T-helper 9 cell (primary cell): Measurements from ENCODE around the gene ERCC1.
"Not testable (repeated sequence)": the region's sequence is repeated elsewhere in the genome, so short reads cannot be mapped to it uniquely, and the experiment has no call there.

Experiments used
- DNase-seq: peaks from one replicate; pipeline ENCODE4 v3.0.0-alpha.2; 2020

ERCC1 gene

DNA sequence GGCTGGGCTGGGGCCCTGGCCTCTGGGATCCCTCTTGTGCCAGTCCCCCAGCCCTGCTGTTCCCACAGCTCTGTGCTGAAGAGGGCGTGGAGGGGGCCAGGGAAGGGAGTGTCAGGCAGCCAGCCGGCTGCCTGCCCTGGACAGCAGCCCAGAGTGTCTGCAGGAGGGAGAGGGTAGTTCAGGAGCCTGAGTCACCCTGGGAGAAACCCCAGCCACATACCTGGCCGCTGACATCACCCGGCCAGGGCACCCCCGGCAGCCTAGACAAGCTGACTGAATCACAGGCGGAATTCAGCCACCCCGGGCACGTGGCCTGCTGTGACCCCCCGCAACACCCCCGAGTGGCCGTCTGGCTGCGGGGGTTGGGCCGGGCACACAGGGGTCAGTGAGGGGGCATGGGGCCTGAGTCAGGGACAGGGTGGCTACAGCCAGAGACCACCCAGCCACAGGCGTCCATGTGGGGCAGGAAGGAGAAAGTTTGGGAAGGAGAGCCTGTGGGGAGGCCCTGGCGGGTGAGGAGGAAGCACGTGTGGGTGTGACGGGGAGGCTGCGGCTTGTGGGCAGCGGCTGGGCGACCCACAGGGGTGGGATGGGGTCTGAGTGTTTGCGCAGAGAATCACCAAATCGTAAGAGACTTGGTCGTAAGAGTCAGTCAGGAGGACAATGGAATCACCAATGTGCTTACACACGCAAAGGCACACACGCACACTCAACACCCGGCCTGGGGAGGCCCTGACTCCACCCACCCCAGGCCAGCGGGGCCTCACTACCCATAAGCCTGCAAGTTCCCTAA is 32.2 kb upstream of the ERCC1 start:
- peak; percentile 65 for DNase-seq

DNA sequence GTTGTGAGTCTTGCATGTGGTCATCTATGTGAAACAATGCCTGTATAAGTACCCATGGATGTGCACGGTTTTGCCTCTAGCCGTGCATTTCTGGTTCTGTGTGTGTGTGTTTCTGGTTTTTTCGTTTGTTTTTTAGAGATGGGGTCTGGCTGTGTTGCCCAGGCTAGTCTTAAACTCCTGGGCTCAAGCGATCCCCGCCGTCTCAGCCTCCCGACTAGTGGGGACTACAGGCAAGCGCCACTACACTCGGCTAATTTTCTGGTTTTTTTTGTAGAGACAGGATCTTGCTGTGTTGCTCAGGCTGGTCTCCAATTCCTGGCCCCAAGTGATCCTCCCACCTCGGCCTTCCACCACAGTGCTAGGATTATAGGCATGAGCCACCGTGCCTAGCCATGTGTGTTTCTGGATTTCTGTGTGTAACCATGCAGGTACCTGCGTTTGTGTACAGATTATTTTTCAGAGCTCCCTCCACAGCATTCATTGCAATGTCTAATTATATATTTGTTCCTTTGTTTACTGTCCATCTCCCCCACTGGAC is 28.2 kb upstream of the ERCC1 start:
- no peak for DNase-seq

DNA sequence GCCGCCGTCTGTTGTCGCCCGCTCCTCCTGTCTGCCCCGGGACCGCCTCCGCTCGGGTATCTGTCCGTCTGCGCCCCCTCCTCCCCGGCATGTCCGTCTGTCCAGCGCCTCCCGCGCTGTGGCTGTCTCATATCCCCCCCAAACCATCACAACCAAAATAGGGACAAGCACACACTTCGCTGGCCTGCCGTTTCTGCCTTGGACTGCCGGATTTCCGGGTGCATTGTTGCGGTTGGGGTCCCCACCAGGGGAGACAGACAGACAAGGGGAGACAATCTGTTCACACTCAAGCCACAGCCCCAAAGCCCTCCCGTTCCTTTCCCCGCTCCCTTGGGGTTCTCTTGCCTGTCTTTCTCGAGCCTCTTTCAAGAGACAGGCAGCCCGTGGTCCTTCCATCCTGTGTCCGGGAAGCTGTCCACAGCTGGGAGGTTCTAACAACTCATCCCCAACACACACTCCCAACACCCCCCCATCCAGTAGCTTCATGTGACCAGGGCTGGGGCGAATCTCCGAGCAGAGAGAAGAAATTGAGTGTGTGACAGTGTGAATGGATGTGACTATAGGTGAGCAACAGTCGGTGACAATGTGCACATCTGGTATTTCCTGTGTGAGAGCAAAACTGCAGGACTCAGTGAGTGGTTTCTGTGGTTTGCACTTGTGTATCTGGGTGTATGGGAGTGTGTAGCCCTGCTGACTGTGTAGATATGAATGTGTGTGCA is 27.6 kb upstream of the ERCC1 start:
- peak; percentile 62 for DNase-seq

DNA sequence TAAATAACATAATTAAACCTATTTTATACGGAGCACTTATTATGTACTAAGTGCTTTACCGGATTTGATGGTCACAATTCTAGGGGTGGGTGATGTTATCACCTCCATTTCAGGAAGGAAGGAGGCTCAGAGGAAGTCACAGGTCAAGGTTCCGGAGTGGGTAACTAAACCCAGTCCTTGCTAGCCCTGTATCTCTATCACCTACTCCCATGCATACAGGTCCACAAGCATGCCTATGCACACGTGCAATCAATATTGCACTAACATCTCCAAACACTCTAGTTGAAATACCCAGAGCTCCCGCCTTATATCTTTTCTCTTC is 26.3 kb upstream of the ERCC1 start:
- no peak for DNase-seq

DNA sequence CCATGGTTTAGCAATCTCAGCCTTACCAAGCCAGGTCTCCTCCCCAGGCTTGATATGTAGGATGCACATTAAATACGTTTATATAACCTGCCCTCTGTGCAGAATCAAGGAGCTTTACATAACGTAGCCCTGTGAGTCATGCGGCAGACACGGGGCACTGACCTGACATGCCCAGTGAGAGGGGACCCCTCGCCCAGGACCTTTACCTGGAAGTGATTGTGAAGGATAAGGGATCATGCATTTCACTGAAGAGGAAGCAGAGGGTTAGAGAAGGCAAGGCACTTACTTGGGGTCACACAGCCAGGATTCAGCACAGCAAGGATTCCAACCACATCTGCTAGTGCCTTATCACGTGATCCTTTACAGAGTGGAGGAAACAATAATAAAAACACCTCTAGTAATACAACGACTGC is 25.2 kb upstream of the ERCC1 start:
- no peak for DNase-seq

DNA sequence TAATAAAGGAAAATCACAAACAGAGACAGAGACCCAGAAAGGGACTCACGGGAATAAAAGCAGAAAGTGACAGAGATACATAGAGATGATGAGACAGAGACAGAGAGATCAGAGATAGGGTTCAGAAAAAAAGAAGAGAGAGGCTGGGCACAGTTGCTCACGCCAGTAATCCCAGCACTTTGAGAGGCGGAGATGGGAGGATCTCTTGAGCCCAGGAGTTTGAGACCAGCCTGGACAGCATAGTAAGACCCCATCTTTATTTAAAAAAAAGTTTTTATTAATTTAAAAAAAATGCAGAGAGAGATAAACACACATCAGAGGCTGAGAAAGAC is 24.7 kb upstream of the ERCC1 start:
- DNase-seq = no peak

DNA sequence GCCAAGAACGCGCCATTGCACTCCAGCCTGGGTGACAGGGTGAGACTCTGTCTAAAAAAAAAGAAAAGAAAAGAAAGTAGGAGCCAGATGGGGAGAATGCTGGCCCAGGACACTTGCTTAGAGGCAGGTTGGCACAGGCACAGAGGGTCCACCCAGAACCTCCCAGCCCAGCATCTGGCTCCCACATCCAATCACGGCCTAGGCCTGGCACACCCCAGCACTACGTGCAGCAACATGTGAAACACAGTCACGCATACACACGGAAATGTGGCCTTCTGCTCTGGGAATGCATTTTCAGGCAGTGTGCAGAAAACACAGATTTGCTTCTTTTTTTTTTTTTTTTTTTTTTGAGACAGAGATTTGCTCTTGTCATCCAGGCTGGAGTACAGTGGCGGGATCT is 23.2 kb upstream of the ERCC1 start:
- no peak for DNase-seq

DNA sequence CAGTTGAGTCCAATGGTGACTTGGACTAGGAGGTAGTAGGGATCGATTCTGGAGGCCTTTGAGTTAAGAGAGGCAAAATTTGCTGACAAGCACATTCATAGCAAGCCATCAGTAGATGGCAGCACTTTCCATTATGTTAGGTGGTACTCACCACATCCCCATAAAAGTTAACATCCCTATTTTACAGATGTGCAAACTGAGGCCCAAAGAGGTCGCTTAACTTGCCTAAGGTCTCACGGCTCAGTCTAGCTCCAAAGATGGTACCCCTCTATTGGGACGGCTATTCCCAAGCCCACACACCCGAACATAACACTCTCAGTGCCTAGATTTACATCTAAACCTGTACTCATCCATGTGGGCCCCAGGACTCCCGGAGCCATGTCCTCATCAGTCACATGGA is 22.6 kb upstream of the ERCC1 start:
- no peak for DNase-seq

DNA sequence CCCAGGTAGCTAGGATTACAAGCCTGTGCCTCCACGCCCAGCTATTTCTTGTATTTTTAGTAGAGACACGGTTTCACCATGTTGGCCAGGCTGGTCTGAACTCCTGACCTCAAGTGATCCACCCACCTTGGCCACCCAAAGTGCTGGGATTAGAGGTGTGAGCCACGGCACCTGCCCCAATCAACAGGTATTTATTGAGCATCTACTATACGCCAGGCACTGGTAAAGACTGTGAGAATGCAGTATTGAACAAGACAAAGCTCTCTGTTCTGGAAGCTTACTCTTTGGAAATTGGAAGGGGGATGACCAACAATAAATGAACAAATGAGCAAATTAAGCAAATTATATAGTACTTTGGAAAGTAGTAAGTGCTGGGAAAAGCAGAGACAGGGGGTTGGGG is 21.4 kb upstream of the ERCC1 start:
- DNase-seq = no peak

DNA sequence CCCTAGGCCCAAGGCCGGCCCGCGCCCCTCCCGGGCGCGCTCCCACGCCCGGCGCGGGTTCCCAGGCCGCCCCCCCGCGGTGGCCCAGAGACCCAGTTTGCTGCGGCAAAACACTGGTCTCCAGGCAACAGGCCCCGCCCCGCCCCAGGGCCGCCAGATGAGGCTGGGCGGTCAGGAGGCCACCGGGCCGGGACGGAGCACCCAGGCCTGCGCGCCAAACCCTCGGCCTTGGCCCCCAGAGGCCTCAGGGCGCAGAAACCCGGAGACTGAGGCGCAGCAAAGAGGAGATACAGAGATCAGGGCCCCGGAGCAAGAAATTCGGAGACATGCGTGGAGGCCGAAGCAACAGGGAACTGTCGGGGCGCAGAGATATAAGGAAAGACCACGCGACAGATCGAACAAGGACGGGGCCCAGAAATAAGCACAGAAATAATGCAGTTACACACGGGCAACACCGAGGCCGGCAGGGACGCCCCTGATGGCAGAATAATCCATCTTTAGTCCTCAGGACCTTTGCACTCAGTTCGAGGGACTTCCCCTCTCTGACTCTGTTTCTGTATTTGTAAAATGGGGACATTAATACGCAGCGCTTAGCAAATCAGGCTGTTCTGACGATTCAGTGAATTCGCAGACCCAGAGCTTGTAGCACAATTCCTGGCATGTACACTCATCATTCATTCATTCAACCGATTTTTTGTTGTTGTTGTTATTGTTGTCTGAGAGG is 20.8 kb upstream of the ERCC1 start:
- peak; percentile 77 for DNase-seq

DNA sequence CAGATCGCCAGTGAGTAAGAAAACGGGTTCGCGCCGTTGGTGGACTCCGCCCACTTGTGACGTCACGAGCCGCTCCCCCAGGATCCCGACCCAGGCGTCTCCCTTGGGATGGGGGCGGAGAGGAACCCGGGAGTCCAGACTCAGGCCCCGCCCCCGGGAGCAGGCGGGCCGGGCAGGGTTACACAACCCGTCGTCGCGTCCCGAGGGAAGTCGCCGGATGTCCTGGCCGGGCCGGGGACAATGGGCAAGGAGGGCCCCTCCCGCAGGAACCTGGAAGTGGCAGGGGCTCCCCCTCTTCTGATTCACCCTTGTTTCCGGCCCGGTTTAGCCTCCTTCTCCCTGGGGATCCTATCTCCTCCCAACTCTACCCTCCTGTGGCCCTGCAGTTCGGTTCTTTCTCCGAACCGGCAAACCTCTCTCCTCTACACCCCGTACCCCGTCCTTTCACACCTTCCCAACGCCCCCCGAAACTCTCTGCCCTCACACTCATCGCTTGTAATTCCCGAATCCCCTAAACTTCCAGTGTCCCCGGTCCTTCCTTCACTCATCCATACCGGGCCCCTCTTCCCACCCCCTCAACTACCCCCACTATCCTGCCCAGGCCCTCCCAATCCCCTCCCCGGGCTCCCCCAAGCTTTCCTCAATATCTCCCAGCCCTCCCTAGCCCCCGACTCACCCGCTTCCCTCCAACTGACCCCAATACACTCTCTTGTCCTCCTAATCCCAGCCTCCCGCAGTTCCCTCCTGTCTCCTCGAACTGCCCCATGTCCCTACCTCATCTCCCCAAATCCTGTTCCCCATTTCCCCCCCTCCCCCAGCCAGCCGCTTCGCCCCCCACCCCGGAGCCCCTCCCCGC is 20.0 kb upstream of the ERCC1 start:
- DNase-seq = peak; percentile 44

DNA sequence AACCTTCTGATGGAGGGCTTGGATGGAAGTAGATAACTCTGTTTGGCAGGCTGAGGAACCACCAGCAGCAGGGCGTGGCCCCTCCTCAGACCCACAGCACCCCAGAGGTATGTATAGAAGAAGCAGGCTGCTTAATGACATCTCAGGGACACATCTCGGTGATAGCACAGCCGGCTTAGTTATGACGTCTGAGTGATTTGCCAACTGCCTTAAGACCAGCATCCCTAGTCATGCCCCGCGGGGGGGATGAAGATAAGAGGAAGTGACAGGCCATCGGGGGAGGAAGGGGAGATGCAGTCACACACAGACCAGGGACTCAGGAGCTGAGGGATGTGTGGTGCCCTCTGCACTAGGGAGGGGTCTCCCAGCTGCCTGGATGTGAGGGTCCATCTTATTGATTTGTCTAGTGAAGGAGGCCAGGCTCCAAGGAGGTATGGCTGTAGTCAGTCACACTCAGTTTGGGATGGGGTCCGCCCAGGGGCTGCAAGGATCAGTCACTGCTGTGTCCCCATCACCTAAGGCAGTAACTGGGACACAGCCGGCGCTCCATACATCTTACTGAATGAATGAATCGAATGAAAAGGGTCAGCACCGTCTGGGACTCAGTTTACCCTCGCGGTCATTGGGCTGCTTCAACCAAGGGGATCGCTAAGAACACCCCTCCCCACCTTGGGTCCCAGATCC is 19.2 kb upstream of the ERCC1 start:
- DNase-seq = peak; percentile 43

DNA sequence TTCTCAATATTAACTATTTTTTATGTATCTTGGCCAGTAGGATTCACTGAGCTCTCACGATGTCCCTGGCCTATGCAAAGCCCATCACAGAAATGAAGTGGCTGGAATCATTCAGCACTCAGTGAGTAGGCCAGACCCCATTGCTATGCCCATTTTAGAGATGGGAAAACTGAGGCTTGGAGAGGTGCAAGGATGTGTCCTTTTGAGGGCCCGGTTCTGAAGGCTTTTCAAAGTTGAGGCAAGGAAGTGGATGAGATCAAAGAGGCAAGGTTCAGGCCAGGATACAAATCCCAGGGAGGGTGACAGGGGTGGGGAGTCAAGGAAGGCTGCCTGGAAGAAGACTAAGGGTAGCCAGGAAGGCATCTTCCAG is 18.7 kb upstream of the ERCC1 start:
- DNase-seq = no peak

DNA sequence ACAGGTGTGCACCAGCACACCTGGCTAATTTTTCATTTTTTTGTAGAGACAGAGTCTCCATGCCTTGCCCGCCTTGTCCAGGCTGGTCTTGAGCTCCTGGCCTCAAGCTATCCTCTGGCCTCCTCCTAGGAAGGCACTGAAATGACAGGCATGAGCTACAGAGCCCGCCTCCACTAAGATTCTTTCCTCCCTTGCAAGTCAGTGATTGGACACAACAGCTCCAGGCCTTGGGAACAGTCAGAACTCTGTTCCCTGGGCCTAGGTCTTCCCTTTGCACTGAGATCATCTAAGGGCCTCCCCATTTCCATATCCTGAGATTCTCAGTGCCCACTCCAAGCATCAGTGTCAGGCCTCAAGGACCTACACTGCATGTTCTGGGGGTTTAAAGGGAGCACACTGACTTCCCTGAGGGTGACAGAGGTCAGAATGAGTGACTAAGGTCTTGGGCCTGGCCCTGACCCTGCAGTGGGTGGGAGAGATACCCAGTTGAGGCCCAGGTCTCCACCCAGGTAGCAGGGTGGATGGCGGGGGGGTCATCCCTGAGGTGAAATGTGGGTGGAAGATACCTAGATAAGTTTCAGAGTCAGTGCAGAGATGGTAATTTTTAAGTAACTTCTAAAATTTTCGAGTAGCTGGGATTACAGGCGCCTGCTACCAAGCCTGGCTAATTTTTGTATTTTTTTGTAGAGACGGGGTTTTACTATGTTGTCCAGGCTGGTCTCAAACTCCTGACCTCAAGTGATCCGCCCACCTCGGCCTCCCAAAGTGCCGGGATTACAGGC is 17.3 kb upstream of the ERCC1 start:
- DNase-seq = no peak

DNA sequence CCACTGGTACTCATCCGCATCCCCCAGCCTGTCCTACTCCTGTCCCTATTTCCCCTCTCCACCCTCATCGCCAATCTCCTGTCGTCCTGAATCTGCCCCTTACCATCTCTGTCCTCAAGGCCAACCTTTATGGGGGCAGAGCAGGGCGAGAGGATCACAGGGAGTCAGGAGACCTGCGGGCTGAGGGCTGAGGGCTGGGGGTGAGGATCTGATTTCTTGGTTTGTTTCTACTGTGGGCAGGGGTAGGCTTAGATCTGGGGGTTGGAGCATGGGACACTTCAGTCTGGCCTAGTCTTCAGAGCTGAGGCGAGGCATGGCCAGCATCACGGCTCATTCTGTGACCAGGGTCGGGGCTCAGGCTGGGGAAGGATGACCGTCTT is 16.5 kb upstream of the ERCC1 start:
- no peak for DNase-seq

DNA sequence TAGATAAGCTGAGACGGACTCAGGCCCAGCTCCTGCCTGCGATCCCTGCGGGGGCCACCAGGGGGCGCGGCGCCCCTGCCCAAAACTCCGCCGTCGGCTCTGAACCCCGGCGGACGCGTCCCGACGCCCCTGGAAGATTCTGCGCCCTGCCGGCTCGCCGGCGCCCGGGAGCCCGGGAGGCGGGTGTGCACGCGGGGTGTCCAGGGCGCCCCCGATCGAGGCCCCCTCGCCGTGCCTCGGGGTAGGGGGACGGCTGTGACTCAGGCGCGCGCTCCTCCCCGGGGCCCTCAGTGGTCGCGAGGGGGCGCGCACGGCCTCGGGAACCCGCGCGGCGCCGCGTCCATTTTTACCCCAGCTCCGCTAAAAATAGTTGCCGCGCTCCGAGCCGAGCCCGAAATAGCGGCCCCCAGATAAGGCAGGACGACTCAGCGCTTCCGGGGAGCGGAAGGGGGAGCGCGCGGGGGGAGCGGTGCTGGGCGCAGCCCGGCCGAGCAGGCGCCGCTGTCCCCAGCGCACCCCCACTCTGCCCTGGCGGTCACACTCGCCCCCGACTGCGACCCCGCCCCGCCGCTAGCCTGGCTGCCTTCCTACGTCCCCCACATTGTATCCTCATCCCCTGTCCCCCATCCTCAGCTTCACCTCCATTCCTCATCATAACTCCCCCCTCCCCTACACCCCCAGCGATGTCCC is 16.0 kb upstream of the ERCC1 start:
- DNase-seq = peak; percentile 80

DNA sequence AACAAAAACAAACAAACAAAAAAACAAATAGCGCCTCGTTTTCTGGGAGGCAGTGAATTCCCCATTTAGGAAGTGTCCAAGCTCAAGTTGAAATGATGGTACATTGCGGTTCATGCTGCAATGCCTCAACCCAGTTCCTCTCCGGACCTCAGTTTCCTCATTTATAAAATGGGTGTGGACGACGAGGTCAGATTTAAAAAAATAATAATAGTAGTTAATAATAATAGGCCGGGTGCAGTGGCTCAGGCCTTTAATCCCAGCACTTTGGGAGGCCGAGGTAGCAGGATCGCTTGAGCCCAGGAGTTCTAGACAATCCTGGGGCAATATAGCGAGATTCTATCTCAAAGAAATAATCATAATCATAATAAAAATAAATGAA is 15.5 kb upstream of the ERCC1 start:
- no peak for DNase-seq

DNA sequence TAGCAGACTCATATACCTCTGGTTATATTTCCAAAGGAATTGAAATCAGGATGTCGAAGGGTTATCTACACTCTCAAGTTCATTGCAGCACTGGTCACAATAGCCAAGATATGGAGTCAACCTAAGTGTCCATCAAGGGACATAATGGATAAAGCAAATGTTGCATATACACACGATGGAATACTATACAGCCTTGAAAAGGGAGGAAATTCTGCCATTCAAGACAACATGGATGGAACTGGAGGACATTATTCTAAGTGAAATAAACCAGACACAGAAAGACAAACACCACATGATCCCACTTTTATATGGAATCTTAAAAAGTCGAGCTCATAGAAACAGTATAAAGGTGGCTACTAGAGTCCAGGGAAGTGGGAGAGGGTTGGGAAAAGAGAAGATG is 13.6 kb upstream of the ERCC1 start:
- no peak for DNase-seq

DNA sequence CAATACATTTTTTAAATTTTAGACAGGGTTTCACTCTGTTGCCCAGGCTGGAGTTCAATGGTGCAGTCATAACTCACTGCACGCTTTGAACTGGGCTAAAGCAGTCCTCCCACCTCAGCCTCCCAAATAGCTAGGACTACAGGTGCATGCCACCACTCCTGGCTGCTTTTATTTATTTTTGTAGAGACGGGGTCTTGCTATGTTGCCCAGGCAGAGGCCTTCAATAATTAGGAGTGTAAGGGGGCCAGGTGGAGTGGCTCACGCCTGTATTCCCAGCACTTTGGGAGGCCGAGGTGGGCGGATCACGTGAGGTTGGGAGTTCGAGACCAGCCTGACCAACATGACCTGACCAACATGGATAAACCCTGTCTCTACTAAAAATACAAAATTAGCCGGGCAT is 8.8 kb upstream of the ERCC1 start:
- DNase-seq = not testable (repeated sequence)

DNA sequence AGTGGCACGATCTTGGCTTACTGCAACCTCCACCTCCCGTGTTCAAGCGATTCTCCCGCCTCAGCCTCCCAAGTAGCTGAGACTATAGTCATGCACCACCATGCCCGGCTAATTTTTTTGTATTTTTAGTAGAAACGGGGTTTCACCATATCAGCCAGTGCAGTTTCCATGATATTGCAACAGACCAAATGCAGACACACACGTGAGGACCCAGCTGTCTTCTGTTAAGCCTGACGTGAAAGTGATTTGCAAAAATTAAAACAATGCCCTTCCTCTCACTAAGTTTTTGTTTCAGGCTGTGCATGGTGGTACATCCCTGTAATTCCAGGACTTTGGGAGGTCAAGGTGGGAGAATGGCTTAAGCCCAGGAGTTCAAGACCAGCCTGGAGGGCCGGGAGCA is 7.3 kb upstream of the ERCC1 start:
- DNase-seq = not testable (repeated sequence)

DNA sequence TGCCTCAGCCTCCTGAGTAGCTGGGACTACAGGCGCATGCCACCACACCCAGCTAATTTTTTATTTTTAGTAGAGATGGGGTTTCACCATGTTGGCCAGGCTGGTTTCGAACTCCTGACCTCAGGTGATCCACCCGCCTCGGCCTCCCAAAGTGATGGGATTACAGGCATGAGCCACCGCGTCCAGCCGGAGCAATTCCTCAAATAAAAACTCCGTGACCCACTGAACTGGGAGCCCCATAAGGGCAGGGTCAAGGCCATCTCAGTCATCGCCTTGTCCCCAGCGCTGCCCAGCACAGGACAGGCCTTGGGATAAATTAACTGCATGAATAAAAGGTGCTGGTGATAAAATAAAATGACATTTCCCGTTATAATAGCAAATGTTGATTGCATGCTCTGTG is 6.2 kb upstream of the ERCC1 start:
- DNase-seq = not testable (repeated sequence)
